ENCODE measurements around the gene STMN3.

STMN3 gene

DNA sequence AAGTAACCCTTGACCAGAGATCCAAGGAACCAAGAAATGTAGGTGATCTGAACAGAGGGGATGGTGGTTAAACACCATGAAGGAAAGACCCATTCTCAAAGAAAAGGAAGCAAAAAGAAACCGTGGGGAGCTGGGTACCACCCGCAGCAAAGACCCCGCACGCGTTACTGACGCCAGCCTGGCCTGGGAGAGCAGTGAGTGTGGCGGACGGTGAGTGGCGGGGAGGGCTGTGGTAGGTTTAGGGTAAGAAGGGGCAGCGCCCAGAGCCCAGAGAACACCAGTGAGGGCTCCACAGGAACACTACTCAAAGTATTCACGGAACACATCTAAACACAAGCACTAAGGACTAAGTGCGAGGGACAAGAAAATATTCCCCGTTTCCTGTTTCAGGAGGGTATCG, 30.5 kb downstream of the STMN3 start:
- no peak overlapping the region for H3K27ac ChIP-seq
- TF ChIP-seq, protein P1, sequence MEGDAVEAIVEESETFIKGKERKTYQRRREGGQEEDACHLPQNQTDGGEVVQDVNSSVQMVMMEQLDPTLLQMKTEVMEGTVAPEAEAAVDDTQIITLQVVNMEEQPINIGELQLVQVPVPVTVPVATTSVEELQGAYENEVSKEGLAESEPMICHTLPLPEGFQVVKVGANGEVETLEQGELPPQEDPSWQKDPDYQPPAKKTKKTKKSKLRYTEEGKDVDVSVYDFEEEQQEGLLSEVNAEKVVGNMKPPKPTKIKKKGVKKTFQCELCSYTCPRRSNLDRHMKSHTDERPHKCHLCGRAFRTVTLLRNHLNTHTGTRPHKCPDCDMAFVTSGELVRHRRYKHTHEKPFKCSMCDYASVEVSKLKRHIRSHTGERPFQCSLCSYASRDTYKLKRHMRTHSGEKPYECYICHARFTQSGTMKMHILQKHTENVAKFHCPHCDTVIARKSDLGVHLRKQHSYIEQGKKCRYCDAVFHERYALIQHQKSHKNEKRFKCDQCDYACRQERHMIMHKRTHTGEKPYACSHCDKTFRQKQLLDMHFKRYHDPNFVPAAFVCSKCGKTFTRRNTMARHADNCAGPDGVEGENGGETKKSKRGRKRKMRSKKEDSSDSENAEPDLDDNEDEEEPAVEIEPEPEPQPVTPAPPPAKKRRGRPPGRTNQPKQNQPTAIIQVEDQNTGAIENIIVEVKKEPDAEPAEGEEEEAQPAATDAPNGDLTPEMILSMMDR (conservative IDR thresholded peaks at IDR 0.05): no peak
- TF ChIP-seq ZFX (IDR thresholded peaks at IDR 0.05): no peak

DNA sequence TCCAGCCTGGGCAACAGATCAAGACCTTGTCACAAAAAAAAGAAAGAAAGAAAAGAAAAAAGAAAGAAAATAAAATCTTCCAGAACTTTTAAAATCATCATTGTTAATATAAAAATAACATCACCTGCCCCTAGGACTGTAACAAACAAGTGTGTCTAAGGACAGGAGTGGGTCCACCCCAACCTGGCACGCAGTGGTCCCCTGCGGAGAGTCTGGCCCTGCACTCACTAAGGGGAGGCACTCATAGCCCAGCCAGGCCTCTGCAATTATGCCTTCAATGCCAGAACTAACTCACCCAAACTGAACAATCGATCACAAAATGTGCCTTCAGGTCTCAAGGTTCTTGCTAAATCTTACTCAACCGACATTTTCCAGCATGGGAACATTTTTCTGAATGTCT, 31.1 kb downstream of the STMN3 start:
- no peak overlapping the region for H3K27ac ChIP-seq
- no peak for TF ChIP-seq ZFX (IDR thresholded peaks at IDR 0.05)
- TF ChIP-seq, protein P1 (conservative IDR thresholded peaks at IDR 0.05): no peak

DNA sequence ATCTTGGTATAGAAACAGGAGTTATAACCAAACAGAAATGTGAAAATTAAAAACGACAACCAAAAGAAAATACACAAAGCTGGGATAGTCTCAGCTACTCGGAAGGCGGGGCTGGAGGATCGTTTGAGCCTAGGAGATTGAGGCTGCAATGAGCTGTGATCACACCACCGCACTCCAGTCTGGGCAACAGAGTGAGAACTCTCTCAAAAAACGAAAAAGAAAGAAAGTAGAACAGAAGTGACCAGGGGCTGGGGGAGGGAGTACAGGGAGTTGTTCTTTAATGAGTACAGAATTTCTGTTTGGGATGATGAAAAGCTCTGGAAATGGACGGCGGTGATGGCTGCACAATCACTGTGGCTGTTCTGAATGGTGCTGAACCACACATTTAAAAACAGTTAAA, 32.2 kb downstream of the STMN3 start:
- no peak overlapping the region for H3K27ac ChIP-seq
- TF ChIP-seq, protein P1 (conservative IDR thresholded peaks at IDR 0.05): no peak
- no peak for TF ChIP-seq ZFX (IDR thresholded peaks at IDR 0.05)

DNA sequence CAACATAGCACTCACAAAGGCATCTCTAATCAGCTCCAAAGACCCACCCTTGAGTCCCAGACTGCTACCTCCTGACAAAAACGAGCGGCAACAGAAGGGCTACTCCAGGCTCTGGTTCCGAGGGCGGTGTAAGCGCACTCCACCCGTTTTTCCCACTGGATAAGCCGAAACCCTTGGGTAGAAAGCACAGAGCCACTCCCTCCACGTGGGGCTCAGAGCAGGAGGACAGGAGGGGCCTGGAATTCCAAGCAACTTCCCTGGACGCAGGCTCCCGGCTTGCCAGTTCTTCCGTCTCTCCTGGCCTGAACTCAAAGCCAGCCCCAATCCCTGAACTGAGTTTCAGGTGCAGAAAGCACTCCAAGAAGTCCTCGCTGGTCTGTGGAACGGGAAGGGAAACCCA, 33.7 kb downstream of the STMN3 start:
- H3K27ac ChIP-seq: no peak overlapping the region
- TF ChIP-seq, protein P1 (conservative IDR thresholded peaks at IDR 0.05): no peak
- TF ChIP-seq ZFX (IDR thresholded peaks at IDR 0.05): no peak

DNA sequence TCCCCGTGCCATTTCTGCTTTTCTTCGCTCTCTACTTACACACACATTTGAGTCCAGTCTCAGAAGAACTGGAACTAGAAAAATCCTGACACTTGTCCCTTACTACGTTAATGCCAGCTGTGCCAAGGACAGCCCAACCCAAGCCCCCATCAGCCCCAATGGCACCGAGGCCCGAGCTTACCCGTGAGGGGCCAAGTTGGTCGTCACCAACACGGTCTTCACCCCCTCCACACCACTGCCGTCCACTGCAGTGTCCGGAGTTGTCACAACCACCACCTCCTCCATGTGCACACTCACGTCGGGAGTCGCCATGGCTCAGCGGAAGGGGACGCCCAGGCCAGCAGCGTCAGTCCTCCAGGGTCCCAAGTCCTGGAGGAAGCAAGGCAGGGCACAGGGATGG, 34.1 kb downstream of the STMN3 start:
- TF ChIP-seq ZFX (IDR thresholded peaks at IDR 0.05): no peak
- no peak overlapping the region for H3K27ac ChIP-seq

DNA sequence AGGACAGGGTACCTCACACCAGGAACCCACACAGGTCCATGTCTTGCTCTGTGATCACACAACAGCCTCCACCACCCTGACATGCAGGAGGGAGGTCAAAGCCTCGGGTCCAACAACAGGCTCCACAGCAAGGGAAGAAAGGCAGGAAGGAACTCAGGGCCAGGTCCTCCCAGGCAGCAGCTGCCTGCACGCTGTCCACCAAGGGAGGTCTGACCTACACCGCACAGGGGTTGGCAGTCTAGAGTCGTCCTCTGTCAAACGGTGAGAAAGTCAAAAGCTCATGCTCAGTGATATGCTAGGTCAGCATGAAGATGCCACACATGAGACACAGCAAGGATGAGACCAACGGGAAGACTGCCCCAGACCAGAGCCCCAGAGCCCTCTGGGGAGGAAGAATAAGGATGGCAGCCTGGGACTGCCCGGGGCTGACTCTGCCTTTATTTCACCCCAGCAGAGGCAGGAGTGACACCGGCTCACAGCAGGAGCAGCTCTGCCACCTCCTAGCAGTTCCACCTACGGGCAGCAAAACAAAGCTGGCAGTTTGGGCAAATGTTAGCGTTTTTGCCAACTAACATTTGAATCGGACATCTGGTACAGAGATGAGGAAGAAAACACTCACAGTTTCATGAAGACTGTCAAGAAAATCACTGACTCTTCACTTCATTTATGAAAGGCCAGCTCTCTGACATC, 34.8 kb downstream of the STMN3 start:
- H3K27ac ChIP-seq: no peak overlapping the region
- TF ChIP-seq, protein P1 (conservative IDR thresholded peaks at IDR 0.05): no peak
- TF ChIP-seq ZFX (IDR thresholded peaks at IDR 0.05): no peak

DNA sequence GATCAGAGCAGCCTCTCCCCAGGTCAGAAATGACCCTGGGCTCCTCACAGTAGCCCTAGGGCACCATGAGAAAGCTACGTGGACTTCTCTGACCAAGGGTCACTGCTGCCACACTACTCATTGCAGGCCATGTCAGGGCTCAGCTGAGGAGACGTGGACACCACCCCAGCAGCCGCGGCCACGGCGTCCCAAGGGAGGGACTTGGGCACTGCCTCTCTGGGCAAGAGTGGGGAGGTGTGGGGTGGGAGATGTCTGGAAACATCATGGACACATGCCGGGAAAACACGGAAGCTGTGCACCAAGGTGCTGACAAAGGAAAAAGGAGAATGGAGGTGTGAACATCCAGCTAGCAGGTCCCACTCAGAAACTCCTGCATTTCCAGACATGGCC, 35.4 kb downstream of the STMN3 start:
- H3K27ac ChIP-seq: no peak overlapping the region
- TF ChIP-seq ZFX (IDR thresholded peaks at IDR 0.05): no peak
- TF ChIP-seq, protein P1 (conservative IDR thresholded peaks at IDR 0.05): no peak
